Measurements from ENCODE around the gene PADI2.

Gene PADI2

DNA sequence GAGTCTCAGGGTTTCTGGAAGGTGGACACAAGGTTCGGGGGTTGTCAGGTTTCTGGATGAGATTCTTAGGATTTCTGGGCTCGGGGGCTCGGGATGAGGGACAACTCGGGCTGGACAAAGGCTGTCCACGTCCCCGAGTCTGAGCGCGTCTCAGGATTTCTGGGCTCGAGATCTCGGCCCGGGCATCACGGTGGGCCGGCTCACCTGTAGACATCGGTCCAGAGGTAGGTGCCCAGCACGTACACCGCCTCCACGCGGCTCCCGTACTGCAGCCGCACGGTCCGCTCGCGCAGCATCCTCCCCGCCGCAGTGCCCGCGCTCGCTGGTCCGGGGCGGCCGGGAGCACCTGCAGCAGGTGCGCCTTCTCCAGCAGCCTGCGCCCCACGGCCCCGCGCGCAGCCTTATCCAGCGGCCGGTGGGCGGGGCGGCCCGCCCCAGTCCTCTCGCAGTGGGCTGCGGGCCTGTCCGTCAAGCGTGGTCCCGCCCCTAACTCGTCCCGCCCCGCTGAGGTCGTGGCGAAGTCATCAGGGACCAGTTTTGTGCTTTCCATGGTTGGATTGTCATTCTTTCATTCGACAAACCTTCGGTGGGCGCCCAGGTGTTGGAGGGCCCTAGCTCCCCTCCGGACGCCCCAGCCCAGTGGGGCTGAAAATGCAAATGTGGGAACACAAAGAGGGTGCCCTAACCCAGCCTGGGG is at the start of gene PADI2:
PADI2 (minus strand) TSS at position 376 of the 697 bp plus-strand sequence; CDS start at position 296, 80 bp downstream.
- Histone ChIP-seq H3K4me1 (ENCODE audit: control insufficient read depth, insufficient read depth, low read length) (peaks cover 4% of the 10 kb centered on the region), H3K9me3 (ENCODE audit: control insufficient read depth, low read length) (no peaks in the 10 kb centered on the region), H3K4me3 (ENCODE audit: low read length) (no peak within 1 kb of the TSS), H3K27me3 (replicated peaks; ENCODE audit: control insufficient read depth, insufficient read depth, low read length) (peaks cover 69% of the 10 kb centered on the region), H3K36me3 (ENCODE audit: control insufficient read depth, insufficient read depth, low read length, severe bottlenecking) (no peaks in the 10 kb centered on the region), H3K9ac (ENCODE audit: low read length) (no peak within 1 kb of the TSS)
- DNase-seq (ENCODE audit: low read depth) = peak; percentile 60

DNA sequence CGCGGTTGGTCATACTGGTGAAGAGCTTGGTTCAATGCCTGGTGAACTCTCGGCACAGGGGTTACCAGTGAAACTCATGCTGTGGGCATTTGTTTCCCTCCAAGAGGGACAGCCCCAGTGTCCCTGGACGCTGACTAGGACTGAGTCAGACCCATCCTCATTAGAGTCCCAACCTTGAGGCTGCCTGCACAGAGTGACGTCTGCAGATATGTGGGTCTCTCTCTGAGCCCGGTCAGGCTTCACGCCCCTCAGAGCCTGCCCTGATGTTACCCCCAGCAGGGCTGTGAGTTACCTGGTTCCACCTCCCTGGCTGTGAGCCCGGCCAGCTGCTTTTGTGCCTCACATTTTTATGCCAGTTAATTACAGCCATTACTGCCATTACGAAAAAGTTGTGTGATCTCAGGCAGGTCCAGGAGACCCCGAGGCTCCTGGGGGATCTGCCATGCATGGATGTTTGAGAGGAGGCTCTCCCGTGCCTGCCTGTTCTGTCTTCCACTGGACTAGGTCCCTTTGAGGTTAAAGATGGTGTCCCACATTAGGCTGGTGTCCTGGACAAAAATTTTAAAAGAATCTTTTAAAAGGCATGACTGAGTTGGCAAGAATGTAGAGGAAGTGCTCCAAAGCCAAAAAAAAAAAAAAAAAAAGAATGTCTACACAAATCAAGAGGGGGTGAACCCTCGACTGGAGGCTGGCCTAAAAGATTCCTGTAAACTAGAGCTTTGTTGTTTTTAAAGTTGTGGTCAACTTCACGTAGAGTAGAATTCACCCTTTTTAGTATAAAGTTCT is 49.0 kb upstream of the PADI2 start:
- H3K9ac ChIP-seq (ENCODE audit: low read length) = no peak overlapping the region
- H3K9me3 ChIP-seq (ENCODE audit: control insufficient read depth, low read length) = no peaks in the 10 kb centered on the region
- no peaks in the 10 kb centered on the region for H3K36me3 ChIP-seq (ENCODE audit: control insufficient read depth, insufficient read depth, low read length, severe bottlenecking)
- H3K4me3 ChIP-seq (ENCODE audit: low read length) = no peak overlapping the region
- H3K4me1 ChIP-seq (ENCODE audit: control insufficient read depth, insufficient read depth, low read length) = peaks cover 11% of the 10 kb centered on the region
- H3K27me3 ChIP-seq (replicated peaks; ENCODE audit: control insufficient read depth, insufficient read depth, low read length) = peaks cover 13% of the 10 kb centered on the region
- DNase-seq (ENCODE audit: low read depth) = peak; percentile 72

DNA sequence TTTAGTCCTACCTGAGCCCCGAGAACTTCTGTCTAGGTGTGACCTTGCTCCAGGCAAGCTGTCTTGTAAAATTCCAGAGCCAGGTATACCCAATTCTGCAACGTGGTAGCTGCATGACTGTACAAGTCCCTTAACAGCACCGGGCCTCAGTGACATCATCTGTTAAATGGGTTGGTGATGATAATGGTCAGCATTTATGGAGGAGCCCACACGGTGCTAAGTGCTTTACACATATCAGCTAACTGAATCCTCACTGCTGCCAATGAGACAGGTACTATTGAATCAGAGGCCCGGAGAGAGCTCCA is 48.5 kb upstream of the PADI2 start:
- H3K4me3 ChIP-seq (ENCODE audit: low read length) = no peak overlapping the region
- H3K27me3 ChIP-seq (replicated peaks; ENCODE audit: control insufficient read depth, insufficient read depth, low read length) = peaks cover 18% of the 10 kb centered on the region
- no peaks in the 10 kb centered on the region for H3K36me3 ChIP-seq (ENCODE audit: control insufficient read depth, insufficient read depth, low read length, severe bottlenecking)
- peaks cover 11% of the 10 kb centered on the region for H3K4me1 ChIP-seq (ENCODE audit: control insufficient read depth, insufficient read depth, low read length)
- H3K9me3 ChIP-seq (ENCODE audit: control insufficient read depth, low read length) = no peaks in the 10 kb centered on the region
- no peak for DNase-seq (ENCODE audit: low read depth)
- H3K9ac ChIP-seq (ENCODE audit: low read length) = no peak overlapping the region

DNA sequence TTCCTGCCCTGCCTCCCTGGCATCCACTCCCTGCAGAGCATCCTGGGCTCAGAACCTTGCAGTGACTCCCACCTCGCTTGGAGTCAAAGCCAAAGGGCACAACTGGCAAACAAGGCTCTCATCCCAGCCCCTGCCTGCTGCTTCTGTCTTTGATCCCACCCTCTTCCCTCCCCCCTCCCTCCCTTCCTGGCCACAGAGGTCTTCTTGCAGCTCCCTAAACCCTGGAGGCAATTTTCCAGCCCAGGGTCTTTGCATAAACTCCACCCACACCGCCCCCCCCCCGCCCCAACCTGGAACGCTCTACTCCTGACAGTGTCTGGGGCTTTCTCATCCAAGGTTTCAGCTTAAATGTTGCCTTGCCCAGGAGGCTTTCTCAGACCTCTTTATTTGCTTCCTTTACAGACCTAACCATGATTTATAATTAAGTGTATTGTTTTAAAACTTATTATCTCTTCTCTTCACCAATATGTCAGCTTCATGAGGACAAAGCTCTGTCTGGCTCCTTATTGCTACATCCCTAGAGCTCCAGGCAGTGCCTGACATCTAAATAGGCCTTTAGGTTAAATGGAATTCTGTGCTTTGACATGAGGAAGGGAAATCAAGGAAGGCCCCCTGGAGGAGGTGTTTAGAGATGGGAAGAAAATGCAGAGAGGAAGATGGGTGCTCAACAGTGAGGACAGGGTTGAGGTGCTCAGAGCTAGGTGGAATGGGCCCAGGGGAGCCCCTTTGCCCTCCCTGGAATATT is 48.0 kb upstream of the PADI2 start:
- peaks cover 11% of the 10 kb centered on the region for H3K4me1 ChIP-seq (ENCODE audit: control insufficient read depth, insufficient read depth, low read length)
- no peaks in the 10 kb centered on the region for H3K9me3 ChIP-seq (ENCODE audit: control insufficient read depth, low read length)
- H3K36me3 ChIP-seq (ENCODE audit: control insufficient read depth, insufficient read depth, low read length, severe bottlenecking) = no peaks in the 10 kb centered on the region
- H3K9ac ChIP-seq (ENCODE audit: low read length) = no peak overlapping the region
- peaks cover 20% of the 10 kb centered on the region for H3K27me3 ChIP-seq (replicated peaks; ENCODE audit: control insufficient read depth, insufficient read depth, low read length)
- no peak for DNase-seq (ENCODE audit: low read depth)
- no peak overlapping the region for H3K4me3 ChIP-seq (ENCODE audit: low read length)

- Histone ChIP-seq H3K4me3 (ENCODE audit: low read length) (no peak overlapping the region), H3K4me1 (ENCODE audit: control insufficient read depth, insufficient read depth, low read length) (peaks cover 11% of the 10 kb centered on the region), H3K27me3 (replicated peaks; ENCODE audit: control insufficient read depth, insufficient read depth, low read length) (peaks cover 20% of the 10 kb centered on the region), H3K36me3 (ENCODE audit: control insufficient read depth, insufficient read depth, low read length, severe bottlenecking) (no peaks in the 10 kb centered on the region), H3K9ac (ENCODE audit: low read length) (no peak overlapping the region), H3K9me3 (ENCODE audit: control insufficient read depth, low read length) (no peaks in the 10 kb centered on the region)
- no peak for DNase-seq (ENCODE audit: low read depth)
These were observed 46.6 kb upstream of the PADI2 start for GRCh38 chr1:17165823-17166222.

DNA sequence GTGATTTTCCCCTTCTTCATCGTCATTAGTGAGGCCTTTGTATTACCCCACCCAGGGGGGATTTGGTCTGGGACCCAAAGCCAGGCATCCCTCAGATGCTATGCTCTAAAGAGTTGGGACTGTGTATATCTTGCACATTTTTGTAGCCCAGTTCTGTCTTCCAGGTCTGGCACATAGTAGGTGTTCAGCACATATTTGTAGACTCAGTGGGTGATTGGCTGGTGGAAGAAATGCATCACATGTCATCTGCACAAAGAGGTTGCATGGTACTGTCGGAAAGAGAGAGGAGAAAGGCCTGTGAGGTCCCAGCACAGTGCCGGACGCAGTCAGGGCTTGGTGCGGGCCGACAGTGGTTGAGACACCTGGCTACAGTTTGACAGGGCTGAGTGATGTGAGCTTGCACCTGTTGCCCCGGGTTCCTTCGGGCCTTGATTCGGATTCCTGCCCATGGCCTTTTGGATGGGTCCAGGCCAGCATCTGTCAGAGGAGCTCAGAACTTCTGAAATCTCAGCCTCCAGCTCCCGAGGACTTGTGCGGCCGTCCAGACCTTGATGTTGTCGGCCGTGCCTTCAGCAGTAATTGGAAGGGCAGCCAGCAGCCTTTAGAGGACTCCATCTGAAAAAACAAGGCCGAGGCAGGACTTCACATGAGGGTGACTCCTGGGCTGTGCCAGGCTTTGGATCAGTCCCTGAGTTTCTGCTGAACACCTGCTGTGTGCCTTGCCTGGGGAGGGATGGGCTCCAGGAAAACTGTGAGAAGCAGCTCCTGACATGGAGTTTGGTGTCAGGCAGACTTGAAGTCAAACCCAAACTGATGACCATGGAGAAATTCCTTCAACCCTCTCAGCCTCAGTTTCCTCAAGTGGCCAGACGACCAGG is 44.8 kb upstream of the PADI2 start:
- DNase-seq (ENCODE audit: low read depth) = no peak
- H3K9me3 ChIP-seq (ENCODE audit: control insufficient read depth, low read length) = no peaks in the 10 kb centered on the region

GRCh38 chr1:17163371-17163770 is 44.1 kb upstream of the PADI2 start:
- Histone ChIP-seq H3K27me3 (replicated peaks; ENCODE audit: control insufficient read depth, insufficient read depth, low read length) (peaks cover 37% of the 10 kb centered on the region), H3K9me3 (ENCODE audit: control insufficient read depth, low read length) (no peaks in the 10 kb centered on the region), H3K9ac (ENCODE audit: low read length) (no peak overlapping the region), H3K36me3 (ENCODE audit: control insufficient read depth, insufficient read depth, low read length, severe bottlenecking) (no peaks in the 10 kb centered on the region), H3K4me1 (ENCODE audit: control insufficient read depth, insufficient read depth, low read length) (peaks cover 5% of the 10 kb centered on the region), H3K4me3 (ENCODE audit: low read length) (no peak overlapping the region)
- DNase-seq (ENCODE audit: low read depth) = no peak

More for the DNA sequence above, 44.8 kb upstream of the PADI2 start:
- H3K4me1 ChIP-seq (ENCODE audit: control insufficient read depth, insufficient read depth, low read length) = peaks cover 11% of the 10 kb centered on the region
- H3K27me3 ChIP-seq (replicated peaks; ENCODE audit: control insufficient read depth, insufficient read depth, low read length) = peaks cover 31% of the 10 kb centered on the region
- no peak overlapping the region for H3K9ac ChIP-seq (ENCODE audit: low read length)
- no peaks in the 10 kb centered on the region for H3K36me3 ChIP-seq (ENCODE audit: control insufficient read depth, insufficient read depth, low read length, severe bottlenecking)
- no peak overlapping the region for H3K4me3 ChIP-seq (ENCODE audit: low read length)

DNA sequence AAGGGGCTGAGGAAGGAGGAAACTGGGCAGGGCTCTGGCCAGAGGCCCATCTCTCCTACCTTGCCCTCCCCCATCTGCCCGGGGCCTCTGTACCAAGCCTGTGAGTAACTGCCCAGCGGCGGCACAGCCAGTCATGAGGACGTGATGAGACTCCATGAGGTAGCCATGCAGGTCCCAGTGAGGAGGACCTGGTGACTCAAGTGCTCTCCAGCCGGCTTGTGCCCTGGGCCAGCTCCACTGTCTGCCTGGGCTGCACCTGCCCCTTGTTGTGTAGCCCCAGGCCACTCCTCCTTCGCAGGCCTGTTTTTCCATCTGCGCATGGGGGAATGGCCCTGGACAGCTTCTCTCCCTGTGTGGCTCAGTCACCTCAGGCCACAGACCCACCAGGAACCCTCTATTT is 43.7 kb upstream of the PADI2 start:
- peaks cover 1% of the 10 kb centered on the region for H3K4me1 ChIP-seq (ENCODE audit: control insufficient read depth, insufficient read depth, low read length)
- no peak overlapping the region for H3K9ac ChIP-seq (ENCODE audit: low read length)
- no peaks in the 10 kb centered on the region for H3K36me3 ChIP-seq (ENCODE audit: control insufficient read depth, insufficient read depth, low read length, severe bottlenecking)
- H3K27me3 ChIP-seq (replicated peaks; ENCODE audit: control insufficient read depth, insufficient read depth, low read length) = peaks cover 37% of the 10 kb centered on the region
- no peak overlapping the region for H3K4me3 ChIP-seq (ENCODE audit: low read length)
- H3K9me3 ChIP-seq (ENCODE audit: control insufficient read depth, low read length) = no peaks in the 10 kb centered on the region
- DNase-seq (ENCODE audit: low read depth) = no peak

- Histone ChIP-seq H3K27me3 (replicated peaks; ENCODE audit: control insufficient read depth, insufficient read depth, low read length) (peaks cover 37% of the 10 kb centered on the region), H3K4me1 (ENCODE audit: control insufficient read depth, insufficient read depth, low read length) (no peaks in the 10 kb centered on the region), H3K9me3 (ENCODE audit: control insufficient read depth, low read length) (no peaks in the 10 kb centered on the region), H3K9ac (ENCODE audit: low read length) (no peak overlapping the region), H3K4me3 (ENCODE audit: low read length) (no peak overlapping the region), H3K36me3 (ENCODE audit: control insufficient read depth, insufficient read depth, low read length, severe bottlenecking) (no peaks in the 10 kb centered on the region)
- DNase-seq (ENCODE audit: low read depth) = no peak
These were observed 42.9 kb upstream of the PADI2 start for GRCh38 chr1:17161926-17162800.

DNA sequence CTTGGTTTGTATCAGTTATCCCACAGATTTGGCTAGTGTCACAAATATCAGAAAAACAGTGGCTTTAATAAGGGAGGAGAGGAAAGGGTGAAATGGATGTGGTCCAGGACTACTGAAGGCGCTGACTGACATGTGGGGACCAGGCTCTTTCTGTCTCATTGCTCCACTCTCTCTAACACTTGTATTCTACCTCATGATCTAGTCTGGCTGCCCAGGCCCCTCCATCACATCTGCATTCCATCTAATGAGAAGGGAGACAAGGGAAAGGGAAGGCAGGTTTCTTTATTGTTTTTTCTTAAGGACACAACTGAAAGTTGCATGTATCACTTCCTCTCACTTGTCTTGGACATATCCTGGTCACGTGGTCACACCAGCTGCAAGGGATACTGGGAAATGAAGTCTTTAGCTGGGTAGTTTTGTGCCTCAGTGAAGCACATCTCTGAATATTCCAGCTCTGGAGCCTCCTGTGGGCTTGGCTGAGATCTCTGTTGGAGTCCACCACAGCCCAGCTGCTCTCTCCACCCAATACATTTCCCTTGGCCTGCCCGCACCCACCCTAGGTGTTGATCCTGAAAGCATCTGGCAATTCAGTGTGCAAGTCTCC is 42.0 kb upstream of the PADI2 start:
- Histone ChIP-seq H3K4me1 (ENCODE audit: control insufficient read depth, insufficient read depth, low read length) (no peaks in the 10 kb centered on the region), H3K27me3 (replicated peaks; ENCODE audit: control insufficient read depth, insufficient read depth, low read length) (peaks cover 37% of the 10 kb centered on the region), H3K4me3 (ENCODE audit: low read length) (no peak overlapping the region), H3K9me3 (ENCODE audit: control insufficient read depth, low read length) (peaks cover 3% of the 10 kb centered on the region), H3K36me3 (ENCODE audit: control insufficient read depth, insufficient read depth, low read length, severe bottlenecking) (no peaks in the 10 kb centered on the region), H3K9ac (ENCODE audit: low read length) (no peak overlapping the region)
- no peak for DNase-seq (ENCODE audit: low read depth)
